Fibroblast of upper back skin (primary cell): Measurements from ENCODE around the gene CRACR2A.
A peak's percentile ranks its signal among the peaks of the same experiment; 100 is the strongest.

ENCODE experiments used
- DNase-seq: peaks from one replicate; pipeline ENCODE4 v3.0.0-alpha.2; 2013

Gene CRACR2A

DNA sequence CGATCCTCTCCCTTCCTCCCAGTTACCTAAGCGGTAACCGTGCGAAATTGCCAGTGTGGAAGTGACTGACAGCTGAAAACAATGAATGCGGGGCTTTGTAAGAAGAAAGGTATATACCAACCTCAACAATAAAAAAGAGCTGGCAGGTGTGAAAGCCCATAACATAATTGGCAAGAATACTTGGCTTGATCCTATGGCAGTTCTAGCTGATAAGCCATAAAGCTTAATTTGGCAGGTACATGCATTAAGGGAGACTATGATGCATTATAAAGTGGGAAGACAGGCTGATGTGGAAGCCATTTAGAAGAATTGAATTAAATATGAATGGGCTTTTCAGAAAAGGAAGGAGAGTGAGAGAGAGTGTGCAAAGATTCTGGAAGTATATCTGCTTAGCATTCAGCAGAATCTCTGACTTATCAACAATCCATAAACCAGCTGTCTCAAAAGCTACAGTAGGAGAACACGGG is 71.3 kb downstream of the CRACR2A start:
- DNase-seq: no peak

DNA sequence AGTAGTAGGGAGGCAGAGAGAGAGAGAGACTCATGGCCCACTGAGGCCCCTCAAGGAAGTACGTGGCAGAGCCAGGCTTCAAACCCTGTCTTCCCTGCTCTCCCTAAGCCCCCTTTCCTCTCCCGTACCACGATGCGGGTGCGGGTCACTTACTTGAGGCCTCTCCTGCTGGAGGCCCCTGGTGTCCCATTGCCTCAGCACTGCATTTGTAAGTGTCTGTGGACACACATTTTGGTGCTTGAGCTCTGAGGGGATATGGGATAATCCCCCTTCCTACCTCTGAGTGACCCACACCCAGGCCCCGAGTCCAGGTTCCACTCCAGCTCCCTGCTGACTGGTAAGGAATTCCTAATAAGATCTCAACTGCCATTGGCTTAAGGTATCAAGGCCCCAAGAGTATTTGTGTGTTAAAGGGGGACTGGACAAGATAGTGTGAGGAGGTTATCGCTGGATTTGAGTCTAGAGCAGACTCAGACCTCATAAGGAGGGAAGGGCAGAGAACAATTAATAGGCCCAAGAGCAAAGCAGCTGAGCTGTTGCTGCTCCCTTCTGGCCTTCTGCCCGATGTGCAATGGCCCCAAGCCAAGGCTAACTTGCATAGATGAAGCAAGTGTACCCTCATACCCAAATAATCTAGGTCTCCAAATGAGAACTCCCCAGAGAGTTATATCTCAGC is 71.9 kb downstream of the CRACR2A start:
- DNase-seq: no peak

DNA sequence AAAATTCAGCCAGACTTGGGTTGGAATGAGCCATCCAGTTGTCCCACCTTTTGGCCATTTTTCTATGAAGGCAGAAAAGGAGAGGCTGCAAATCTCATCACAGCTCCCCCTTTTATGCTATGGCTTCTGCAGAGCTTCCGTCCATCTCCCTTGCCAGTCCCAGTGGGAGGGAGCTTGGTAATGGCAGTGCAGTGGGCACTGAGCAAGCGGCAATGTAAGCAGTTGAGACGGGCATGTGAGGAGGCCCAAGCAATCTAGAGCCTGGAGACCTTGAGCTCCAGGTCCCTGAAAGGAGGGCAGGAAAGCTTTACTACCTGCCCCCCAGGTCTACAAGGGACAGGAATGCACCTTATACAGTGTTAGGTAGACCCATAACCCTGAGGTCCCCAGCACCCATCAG is 73.1 kb downstream of the CRACR2A start:
- DNase-seq: no peak

- DNase-seq: no peak
Measured at GRCh38 chr12:3677609-3678008, 75.3 kb downstream of the CRACR2A start.

- no peak for DNase-seq
Measured at GRCh38 chr12:3673981-3674708, 78.8 kb downstream of the CRACR2A start.

- DNase-seq: no peak
Measured at GRCh38 chr12:3672113-3672509, 80.8 kb downstream of the CRACR2A start.

DNA sequence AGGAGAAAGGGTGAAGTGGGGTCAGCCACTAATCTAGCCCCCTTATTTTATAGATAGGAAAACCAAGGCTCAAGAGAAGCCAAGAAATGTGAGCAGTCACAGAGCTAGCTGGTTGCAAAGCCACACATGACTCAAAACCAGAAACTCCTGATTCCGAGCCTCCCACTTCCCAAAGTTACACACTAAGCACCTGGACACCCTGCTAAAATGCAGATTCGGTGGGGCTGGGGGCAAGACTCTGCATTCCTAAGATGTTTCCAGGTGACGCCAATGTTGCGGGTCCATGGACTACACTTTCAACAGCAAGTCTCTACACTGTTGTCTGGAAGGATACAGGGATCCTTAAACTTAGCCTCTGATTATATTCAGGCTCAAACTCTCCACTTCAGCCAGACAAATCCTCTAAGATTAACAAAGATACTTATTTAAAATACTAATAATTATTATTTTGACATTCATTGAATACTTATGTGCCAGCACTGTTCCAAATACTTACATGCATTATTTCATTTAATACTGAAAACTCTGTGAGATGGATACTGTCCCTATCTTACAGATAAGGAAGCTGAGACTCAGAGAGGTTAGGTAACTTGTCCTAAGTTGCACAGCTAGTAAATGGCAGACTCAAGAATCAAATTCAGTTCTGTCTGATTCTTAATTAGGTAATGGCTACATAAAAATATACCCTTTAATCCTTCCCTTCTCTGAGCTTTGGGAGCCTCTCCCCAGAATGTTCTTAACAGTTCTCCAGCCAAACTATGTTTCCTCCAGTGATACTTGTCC is 81.4 kb downstream of the CRACR2A start:
- no peak for DNase-seq

DNA sequence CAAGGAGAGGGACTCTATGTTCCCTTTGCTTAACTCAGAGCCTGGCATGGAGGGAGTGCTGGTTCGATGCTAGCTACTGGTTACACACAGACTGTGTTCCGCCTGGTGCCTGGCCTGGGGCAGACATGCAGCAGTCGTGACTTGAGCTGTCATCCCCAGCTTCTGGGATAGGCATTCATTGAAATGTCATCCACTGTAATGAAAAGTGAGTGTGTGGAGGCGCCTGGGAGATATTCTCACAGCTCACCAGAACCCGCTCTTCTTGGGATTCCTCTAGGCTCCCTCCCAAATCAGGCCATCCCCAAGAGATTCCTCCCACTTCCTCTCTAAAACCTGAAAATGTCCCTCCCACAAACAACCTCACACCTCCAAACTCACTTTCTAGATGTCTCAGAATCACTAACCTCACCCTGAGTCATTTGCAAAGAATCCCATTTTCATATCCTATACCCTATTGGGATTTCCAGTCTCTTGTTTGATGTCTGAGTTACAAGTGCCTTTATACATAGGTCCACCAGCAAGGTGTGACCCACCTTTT is 82.8 kb downstream of the CRACR2A start:
- no peak for DNase-seq

- DNase-seq: no peak
Measured at GRCh38 chr12:3669594-3669993, 83.3 kb downstream of the CRACR2A start.

DNA sequence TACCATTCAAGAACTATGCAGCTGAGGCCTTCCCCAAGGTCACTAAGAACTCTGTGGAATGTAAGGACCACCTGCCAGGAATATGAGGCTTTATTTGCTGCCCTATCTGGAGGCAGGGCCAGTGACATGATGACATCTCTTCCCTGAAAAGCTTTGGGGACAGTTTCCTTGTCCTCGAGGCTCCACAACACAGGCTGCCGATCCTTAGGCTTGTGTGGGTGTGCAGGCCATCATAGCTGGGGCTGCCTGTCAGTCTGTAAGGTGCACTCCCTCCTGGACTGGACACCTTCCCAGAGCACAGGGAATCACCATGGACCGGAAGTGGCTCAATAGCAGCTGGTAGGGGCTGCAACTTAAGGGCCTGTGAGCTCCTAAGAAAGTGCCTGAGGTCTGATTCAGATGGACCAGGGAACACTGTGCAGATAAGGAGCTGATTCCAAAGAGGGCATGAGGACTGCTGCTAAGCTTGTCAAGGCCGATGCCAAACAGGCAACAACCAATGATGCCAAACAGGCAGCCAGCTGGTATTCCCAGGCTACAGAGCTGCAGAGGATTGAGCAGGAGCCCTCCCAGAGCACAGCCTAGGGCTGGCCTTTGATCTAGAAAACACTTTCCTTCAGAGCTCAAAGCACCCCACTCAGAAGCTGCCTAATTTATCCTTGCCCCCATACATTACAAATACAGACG is 84.3 kb downstream of the CRACR2A start:
- DNase-seq: no peak

DNA sequence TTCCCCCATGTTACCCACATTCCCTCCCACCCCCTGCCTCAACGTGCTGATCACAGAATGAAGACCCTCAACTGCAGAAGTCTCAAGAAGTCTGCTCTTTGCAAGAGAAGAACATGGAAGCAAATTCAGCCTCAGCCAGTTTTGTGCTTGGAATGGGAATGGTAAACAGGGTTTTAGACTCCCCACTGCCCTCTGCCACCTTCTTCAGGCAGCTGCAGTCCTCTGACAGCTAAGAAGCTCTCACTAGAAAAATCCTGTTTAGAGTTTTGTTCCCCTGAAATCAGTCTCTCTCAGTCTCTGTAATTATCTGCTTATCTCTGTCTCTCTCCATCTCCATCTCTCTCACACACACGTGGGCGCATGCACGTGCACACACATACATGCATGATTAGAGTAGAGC is 85.4 kb downstream of the CRACR2A start:
- DNase-seq: no peak

GRCh38 chr12:3666441-3666840 is 86.5 kb downstream of the CRACR2A start:
- DNase-seq: no peak

DNA sequence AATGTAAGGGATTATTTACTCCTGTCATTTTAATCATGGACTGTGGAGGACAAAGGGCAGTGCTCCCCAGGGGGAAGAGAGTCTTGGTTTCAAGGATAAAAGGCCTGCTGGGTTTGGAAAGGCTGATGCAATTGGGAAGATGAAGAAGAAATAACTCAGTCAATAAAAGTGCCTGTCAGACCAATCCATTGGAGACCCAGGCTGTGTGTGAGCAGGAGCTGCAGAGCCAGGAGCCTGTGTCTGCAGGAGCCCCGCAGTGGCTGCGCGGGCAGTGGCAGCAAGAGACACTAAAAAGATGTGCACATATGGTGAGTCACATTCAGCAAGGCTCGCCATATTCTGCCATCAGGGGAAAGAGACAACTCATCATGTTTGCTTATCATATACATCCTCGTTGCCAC is 90.4 kb downstream of the CRACR2A start:
- peak; percentile 55 for DNase-seq

- no peak for DNase-seq
Measured at GRCh38 chr12:3661028-3661427, 91.9 kb downstream of the CRACR2A start.

DNA sequence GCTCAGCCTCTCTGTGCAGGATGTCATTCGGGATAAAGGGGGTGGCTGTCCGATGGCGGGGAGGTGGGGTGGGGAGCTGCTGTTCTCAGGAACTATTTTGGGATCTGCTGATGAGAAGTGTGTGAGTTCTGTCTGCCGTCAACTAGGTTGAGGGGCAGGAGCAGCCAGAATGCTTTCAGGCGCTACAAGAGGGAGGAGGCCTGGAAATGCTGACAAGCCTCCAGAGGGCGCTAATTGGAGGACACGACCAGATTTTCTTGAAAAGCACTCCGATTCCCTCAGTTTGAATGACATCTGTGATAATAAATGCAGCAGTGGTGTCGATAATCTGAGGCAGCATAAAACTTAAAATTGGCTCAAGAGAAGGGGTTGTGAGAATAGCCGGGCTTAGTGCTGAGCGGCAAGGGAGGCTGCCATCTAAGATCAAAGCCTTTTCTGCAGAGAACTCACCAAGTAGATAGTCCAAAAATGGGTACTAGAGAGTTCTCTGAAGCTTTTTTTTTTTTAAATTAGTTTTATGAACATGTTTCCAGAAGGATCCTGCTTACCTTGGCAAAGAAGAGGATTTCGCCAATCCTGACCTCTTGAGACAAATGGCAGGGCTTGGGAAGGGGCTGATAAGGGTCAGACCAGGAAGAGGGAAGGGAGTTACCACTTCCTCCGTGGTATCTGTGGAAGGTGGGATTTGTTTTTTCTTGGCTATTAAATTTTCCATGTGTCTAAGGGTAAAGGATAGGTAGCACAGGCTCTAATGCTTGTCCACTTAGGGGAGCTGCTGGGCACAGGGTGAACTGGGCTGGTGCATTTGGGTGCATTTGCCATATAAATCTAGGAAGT is 94.4 kb downstream of the CRACR2A start:
- DNase-seq: peak; percentile 36

DNA sequence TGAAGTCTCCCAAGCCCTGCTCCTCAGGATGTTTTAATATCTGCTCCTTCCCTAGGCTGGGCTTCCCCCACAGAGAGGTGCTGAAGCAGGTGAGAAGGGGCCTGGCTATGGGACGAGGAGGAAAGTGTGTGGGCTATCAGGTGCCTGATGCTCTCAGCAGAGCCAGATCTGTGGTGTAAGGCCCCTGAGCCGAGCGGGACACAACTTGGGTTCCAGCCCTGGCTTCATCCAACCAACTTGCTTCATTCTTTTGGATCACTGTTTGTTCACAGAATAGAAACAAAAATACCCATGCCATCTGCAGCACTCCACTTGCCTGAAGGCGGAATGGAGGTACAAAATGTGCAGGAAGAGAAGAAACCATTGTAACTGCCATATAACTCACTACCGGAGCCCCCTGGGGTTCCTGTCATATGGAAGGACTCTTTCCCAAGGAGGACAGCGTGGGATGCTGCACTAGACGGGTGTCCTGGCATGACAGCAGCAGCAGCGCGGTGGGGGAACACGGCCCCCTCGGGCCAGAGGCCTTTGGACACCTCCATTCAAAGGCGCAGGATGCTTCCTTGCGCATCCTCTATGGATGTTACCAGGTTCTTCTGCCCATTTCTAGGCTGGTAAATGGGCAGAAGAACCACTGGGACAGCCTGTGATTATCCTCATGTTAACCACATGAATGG is 95.8 kb downstream of the CRACR2A start:
- no peak for DNase-seq

GRCh38 chr12:3655328-3655900 is 97.5 kb downstream of the CRACR2A start:
- DNase-seq: peak; percentile 23

DNA sequence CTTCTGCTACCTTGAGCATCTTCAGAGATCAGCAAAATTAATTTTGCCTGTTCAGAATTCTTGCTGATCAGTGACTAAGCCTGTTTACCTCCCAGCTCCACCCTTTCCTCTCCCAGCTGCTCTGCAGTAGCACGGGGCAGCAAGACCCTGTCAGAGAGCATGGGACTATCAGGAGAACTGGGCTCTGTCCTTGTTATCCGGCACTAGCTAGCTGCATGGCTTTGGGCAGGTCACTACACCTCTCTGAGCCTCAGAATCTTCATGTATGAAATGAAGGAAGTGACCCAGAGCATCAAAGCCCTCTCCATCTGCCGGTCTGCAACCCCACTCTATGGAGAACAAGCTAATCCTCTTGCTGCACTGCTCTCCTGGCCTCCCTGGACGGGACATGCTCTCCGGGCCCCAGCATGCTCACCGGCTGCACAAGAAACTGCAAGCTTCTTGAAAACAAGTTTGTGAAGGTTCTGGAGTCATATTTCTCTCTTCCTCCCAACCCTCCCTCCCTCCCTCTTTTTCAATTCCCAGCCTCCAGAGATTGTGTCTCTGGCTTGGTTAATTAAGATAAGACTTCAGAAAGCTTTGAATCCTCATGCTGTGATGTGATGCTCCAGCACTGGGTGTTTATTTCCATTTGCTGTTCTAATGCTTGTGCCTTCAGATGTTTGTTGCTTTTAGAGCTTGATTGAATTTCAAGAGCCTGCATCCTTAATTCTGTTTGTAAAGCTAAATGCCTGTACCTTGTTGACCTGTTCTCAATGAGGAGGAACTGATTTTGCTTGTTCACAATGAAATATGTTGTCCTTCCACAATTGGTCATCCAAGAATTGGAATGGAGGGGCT is 101.1 kb downstream of the CRACR2A start:
- no peak for DNase-seq

DNA sequence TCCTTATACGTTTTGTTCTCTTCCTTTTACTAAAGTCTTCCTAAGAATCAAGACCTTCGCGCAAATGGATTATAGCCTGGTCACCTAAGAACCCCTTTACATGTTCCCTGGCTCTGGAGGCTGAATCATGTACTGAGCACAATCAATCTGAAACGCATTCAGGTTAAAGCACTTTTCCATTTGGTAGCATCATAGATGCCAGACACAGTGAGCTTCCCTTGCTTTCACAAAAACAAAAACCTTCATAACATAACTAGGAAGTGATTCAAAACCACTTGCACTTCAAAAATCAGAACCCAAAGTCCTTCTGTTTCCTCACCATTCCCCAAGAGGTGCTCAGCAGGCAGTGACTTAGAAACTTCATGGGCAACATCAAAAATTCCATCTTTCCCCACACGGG is 105.4 kb downstream of the CRACR2A start:
- no peak for DNase-seq
